GM13977 (cell line): Measurements from ENCODE around the gene SRD5A2.

Source experiments
- DNase-seq: peaks from one replicate; pipeline ENCODE4 v3.0.0; 2012; ENCODE audit warnings: low spot score
- in situ Hi-C: fragments of 300-500 bp; cut with MboI; formaldehyde crosslinking; loops from one replicate; pipeline ENCODE4 v1.12.0; 2022; ENCODE audit warnings: low sequenced_read_pairs, low pct_unique_long_range_greater_than_20kb, mixed read lengths, inconsistent platforms; ENCODE audit not compliant: unreplicated experiment
- TF ChIP-seq, protein P1 (sequence below): IDR thresholded peaks from 2 replicates; pipeline ENCODE4 v1.5.1; 2012; ENCODE audit warnings: mild to moderate bottlenecking, control low read depth; ENCODE audit not compliant: insufficient read depth; ENCODE audit errors: extremely low read depth, missing control alignments

The SRD5A2 gene

DNA sequence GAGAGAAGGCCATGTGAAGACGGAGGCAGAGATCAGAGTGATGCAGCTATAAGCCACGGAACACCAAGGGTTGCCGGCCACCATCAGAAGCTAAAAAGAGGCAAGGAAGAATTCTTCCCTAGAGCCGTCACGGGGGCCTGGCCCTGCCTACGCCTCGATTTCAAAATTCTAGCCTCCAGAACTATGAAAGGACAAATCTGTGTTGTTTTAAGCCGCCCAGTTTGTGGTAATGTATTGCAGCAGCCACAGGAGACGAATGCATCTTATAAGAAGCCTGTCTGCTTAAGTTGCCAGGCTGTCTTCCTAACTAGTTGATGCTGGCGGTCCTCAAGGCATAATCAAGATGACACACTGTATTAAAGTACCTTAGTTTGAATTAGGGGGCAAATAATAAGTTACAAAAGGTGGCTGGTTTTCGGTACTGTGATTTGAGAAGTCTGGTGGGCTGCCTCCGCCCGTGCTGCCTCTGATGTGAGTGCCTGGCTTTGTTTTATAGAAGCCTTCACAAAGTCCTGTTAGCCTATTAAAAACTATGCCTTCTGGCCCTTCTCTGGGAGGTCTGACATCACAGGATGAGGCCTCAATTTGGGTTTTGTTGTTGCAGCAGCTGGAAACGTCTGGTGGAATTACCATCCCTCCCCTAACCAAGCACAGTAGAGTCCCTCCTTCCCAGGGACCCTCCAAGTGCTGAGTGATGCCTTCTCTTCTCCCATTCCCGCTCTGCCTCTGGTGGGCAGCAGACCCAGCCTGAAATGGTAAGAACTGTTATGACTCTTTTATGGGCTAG, 53.6 kb downstream of the SRD5A2 start:
- in situ Hi-C loops: no loop called here
- DNase-seq: no peak
- TF ChIP-seq, protein P1, sequence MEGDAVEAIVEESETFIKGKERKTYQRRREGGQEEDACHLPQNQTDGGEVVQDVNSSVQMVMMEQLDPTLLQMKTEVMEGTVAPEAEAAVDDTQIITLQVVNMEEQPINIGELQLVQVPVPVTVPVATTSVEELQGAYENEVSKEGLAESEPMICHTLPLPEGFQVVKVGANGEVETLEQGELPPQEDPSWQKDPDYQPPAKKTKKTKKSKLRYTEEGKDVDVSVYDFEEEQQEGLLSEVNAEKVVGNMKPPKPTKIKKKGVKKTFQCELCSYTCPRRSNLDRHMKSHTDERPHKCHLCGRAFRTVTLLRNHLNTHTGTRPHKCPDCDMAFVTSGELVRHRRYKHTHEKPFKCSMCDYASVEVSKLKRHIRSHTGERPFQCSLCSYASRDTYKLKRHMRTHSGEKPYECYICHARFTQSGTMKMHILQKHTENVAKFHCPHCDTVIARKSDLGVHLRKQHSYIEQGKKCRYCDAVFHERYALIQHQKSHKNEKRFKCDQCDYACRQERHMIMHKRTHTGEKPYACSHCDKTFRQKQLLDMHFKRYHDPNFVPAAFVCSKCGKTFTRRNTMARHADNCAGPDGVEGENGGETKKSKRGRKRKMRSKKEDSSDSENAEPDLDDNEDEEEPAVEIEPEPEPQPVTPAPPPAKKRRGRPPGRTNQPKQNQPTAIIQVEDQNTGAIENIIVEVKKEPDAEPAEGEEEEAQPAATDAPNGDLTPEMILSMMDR: no peak

DNA sequence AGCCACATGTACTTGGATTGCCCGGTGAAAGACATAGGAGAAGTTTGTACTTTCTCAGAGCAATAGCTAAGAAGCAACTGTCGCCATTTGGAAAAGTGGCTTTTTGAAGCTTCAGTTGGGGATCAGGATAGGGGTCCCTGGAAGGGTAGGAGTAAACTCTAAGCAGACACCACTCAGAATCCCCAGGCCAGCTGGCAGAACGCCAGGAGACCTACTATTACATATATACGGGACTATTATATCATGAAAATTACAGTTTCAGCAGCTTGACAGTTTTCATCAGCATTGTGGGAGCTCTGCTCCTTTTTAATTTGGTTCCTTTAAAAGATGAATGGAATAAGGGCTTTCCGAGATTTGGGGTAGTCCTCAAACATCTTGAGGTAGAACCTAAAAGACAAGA, 54.9 kb downstream of the SRD5A2 start:
- DNase-seq: no peak
- TF ChIP-seq, protein P1: no peak
- in situ Hi-C loops: no loop called here

GRCh38 chr2:31524592-31524991, 56.1 kb downstream of the SRD5A2 start:
- no peak for DNase-seq
- TF ChIP-seq, protein P1: no peak
- in situ Hi-C loops: no loop called here

GRCh38 chr2:31523871-31524492, 56.8 kb downstream of the SRD5A2 start:
- DNase-seq: peak; percentile 34
- TF ChIP-seq, protein P1: peak; percentile 69
- in situ Hi-C loops: no loop called here

- TF ChIP-seq, protein P1: no peak
- in situ Hi-C loops: no loop called here
- no peak for DNase-seq
These were observed 58.0 kb downstream of the SRD5A2 start for GRCh38 chr2:31522786-31523185.

- in situ Hi-C loops: no loop called here
- TF ChIP-seq, protein P1: no peak
- no peak for DNase-seq
These were observed 63.1 kb downstream of the SRD5A2 start for GRCh38 chr2:31517442-31518203.
